ENCODE data around the gene SPR.

DNA sequence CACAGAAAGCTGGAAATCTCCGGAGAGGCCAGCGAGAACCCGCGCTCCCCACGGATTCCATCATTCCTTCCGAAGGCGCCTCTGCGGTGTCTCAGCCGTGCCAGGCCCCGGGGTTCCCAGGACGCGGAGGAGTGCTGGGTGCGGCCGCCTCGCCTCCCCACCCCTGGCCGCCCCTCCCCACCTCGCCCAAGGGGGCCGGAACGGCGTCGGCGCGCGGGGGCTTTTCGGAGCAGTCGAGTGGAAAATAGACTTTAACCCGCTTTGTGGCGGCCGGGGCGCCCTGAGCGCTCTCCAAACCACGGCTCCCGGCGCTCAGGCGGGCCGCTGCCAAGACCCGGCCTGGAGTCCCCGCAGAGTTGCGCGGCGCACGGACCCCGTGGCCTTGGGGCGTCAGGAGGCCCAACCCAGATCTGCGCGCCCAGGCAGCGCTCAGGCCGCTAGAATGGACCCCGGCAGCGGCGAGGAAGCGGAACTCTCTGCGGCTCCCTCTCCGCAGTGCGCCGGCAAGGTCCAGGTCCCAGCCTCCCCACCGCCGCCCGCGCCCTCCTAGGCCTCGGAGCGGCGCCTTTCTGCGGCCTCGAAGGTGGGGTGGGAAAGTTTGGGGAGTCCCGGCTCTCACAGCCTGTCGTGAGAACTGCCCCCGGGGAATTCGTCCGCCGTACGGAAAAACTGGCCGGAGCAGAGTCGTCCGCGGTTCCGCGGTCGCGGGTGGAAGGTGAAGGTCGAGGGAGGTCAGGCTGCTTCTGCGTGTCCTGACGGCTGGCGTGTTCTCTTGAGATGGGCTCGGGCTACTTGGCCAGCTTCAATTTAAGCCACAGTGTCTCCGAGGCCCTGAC, 28.9 kb downstream of the SPR start:
- TF ChIP-seq, protein P1, sequence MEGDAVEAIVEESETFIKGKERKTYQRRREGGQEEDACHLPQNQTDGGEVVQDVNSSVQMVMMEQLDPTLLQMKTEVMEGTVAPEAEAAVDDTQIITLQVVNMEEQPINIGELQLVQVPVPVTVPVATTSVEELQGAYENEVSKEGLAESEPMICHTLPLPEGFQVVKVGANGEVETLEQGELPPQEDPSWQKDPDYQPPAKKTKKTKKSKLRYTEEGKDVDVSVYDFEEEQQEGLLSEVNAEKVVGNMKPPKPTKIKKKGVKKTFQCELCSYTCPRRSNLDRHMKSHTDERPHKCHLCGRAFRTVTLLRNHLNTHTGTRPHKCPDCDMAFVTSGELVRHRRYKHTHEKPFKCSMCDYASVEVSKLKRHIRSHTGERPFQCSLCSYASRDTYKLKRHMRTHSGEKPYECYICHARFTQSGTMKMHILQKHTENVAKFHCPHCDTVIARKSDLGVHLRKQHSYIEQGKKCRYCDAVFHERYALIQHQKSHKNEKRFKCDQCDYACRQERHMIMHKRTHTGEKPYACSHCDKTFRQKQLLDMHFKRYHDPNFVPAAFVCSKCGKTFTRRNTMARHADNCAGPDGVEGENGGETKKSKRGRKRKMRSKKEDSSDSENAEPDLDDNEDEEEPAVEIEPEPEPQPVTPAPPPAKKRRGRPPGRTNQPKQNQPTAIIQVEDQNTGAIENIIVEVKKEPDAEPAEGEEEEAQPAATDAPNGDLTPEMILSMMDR (conservative IDR thresholded peaks at IDR 0.05) = no peak
- no peak for TF ChIP-seq ZFX (IDR thresholded peaks at IDR 0.05)
